ENCODE results near the gene DYNLT5.
"Not testable (repeated sequence)": the region's sequence is repeated elsewhere in the genome, so short reads cannot be mapped to it uniquely, and the experiment has no call there.

DYNLT5 gene

GRCh38 chr1:66752000-66752592 lies at the start of gene DYNLT5:
TSS of gene DYNLT5 (plus strand) at chr1:66752459. CDS start at chr1:66754659, 2,200 bp downstream.
- peak; percentile 65 for DNase-seq (ENCODE audit: low spot score)

GRCh38 chr1:66704177-66704875 lies 47.9 kb upstream of the DYNLT5 start:
- no peak for DNase-seq (ENCODE audit: low spot score)

DNA sequence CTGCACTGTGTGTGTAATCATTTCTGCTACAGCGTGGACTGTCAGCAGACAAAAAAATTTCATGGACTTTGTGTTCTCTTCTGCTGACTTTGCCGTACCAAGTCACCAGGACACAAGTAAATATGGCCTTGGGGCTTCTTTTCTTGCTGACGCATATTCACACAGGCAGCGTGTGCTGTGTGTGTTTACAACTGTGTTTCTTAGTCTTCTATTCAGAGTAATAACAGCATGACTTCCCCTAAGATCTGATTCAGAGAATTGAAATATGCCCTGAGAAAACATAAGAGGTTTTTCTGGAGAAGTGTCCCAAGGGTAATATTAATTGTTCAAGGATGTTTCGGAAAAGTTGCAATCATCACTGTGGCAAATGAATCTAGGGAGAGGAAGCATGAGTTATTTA lies 47.1 kb upstream of the DYNLT5 start:
- no peak for DNase-seq (ENCODE audit: low spot score)

- no peak for DNase-seq (ENCODE audit: low spot score)
Observed at GRCh38 chr1:66711420-66711819, 40.8 kb upstream of the DYNLT5 start.

DNA sequence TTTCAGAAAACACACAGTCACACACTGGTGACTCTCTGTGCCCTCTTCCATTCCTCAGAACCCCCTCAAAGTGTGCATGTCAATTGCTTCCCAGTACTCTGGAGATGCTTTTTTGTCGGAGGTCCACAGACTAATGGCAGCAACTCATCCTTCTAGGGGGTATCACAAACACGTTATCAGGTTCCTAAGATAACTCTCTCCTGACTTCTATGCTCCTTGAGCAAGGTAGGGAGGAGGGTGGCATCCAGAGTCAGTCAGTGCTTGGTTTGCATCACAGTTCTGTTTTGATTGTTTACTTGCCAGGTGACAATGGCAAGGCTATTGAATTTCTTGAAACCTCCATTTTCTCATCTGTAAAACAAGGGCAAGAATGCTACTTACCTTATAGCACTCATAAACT lies 39.4 kb upstream of the DYNLT5 start:
- no peak for DNase-seq (ENCODE audit: low spot score)

DNA sequence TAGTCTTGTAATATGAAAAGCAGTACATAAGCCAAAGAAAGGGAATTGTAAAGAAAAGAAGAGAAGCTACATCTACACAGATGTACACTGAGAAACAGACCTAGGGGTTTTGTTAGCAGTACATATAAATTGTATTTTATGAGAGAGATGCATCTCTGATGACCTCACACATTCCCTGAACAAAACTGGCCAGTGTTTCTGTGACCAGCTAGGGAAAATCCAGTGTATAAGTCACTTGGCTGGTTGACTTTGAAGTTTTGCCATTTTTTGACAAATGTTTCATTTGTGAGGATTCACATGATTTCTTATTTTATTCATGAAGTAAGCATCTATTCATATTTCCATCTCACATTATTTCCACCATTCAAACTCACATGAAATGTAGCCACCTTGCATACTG lies 28.3 kb upstream of the DYNLT5 start:
- DNase-seq (ENCODE audit: low spot score): no peak

DNA sequence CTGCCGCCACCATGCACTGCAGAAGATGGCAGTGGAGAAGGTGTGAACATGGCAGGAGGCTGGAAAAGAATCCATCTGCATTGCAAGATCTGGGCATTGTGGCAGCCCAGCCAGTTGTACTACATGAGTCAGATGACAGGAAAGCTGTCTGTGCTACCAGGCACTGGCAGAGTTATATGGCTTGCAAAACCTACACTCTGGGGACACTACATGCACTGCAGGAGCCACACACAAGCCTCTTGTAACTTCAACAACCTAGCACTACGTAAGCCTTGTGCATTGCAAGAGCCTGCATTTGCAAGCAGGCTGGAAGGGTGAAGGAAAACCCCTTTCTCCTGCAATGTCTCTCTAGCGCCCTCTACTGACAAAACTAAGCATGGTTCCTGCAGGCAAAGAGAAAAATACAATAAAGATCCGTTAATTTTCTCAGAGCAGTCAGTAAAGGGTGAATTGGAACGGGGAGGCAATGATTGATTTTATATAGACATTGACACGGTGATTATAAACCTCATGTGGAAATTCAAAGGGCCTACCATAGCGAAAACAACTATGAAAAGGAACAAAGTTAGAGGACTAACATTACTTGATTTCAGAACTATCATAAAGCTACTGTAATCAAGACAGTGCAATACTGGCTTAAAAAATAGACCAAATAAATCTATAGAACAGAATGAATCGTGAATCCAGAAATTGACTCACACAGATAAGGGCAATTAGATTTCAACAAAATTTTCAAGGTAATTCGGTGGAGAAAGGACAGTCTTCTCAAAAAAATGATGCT lies 26.2 kb upstream of the DYNLT5 start:
- DNase-seq (ENCODE audit: low spot score): peak; percentile 56

DNA sequence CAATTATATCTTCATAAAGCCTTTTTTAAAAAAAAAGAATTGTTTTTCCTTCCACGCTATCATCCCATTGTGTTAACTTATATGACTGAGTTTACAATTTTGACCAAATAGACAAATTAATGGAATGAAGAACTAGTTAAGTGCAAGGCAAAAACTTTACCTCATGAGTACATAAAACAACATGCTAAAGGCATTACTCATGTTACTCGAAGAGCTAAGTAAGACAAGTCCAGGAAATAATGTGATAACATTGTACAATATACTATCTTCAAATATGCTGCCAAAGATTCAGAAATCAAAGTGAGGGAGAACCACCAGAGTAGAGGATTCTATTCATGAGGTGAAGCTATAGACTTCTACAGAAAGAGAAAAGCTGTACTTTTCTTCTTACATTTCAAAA lies 24.2 kb upstream of the DYNLT5 start:
- no peak for DNase-seq (ENCODE audit: low spot score)

- not testable (repeated sequence) for DNase-seq (ENCODE audit: low spot score)
Observed at GRCh38 chr1:66728716-66729115, 23.5 kb upstream of the DYNLT5 start.

DNA sequence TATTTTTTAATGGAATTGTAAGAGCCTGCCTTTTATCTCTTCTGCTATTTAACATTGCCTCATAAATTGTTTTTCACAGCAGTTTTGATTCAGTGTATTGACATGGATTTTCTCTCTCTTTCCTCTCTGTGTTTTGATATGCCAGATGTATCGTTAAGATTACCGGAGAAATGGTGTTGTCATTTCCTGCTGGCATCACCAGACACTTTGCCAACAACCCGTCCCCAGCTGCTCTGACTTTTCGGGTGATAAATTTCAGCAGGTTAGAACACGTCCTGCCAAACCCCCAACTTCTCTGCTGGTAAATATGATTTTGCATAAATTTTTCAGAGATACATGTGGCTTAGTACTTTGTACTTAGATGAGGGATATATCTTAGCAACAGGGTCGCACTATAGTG lies 23.1 kb upstream of the DYNLT5 start:
- no peak for DNase-seq (ENCODE audit: low spot score)

DNA sequence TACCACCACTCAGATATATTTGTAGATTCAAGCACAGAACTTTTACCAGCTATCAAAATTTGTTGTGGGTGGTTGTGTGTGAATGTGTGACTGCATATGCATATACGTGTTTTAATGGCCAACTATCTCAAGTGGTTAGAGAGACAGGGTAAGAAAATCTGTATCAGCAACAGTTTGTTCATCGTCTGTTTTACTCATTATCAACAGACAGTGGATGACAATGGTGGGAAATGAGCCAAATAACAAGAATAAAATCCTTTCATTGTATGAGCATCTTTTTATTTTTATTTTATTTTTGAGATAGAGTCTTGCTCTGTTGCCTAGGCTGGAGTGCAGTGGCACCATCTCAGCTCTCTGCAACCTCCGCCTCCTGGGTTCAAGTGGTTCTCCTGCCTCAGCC lies 22.7 kb upstream of the DYNLT5 start:
- no peak for DNase-seq (ENCODE audit: low spot score)

- DNase-seq (ENCODE audit: low spot score): no peak
Observed at GRCh38 chr1:66730462-66730861, 21.8 kb upstream of the DYNLT5 start.

DNA sequence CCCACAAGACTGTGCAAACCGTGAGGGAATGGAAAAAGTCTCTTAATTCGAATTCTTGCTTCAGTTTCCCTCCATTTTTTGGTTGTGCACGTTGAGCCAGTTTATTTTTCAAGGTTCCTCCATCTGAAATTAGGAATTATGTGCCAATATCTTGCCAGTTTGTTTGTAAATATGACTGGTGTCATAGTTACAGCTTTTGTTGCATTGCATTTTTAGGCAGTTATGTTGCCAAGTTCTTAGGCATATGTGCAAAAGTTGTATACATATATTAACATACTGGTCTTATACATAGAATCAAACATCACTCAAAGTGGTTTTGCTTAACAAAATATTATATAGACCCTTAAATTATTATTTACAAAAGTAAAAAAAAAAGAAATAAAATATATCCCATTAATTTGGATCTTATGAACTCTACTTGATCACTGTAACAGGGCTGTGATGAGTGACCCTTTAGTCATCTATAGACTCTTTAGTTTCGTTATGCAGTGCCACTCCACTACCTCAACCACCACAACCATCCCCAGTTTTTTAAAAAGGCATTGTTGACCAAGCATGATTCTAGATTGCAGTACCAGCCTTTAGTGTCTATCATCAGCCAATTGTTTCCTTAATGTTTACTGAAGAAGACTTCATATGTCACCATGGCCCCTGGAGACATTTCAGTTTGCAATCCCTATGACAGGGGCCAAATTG lies 20.9 kb upstream of the DYNLT5 start:
- DNase-seq (ENCODE audit: low spot score): no peak

DNA sequence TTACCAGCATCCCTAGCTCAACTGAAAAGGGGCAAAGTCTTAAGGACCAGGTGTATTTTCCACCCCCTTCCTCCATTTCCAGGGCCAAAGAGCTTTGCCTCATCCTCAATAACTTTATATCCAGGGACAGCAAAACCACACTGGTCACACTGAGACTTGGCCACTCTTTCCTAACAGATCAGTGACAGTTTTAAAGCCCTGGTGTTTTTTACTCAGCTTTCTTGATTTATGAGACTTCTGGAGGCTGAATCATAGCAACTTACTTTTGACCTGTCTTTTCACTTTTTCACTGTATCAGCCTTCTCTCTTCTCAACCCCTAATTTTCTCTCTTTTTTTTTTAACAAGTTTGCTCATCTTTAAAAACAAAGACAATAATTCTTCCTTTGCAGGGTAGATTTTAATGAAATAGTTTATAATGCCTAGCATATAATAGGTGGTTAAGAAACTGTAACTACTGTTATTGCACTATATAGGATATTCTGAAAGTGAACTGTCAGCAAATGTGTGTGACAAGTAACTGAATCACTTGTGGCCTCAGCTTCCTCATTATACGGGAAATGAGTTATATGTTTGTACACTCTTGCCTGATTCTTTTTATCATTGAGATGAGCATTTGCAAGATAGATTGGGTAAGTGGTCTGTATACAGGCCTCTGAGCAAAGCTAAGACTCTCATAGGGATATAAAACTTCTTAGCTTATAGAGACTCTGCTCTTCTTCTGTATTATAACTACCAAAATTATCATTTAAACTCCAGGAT lies 19.7 kb upstream of the DYNLT5 start:
- DNase-seq (ENCODE audit: low spot score): no peak

DNA sequence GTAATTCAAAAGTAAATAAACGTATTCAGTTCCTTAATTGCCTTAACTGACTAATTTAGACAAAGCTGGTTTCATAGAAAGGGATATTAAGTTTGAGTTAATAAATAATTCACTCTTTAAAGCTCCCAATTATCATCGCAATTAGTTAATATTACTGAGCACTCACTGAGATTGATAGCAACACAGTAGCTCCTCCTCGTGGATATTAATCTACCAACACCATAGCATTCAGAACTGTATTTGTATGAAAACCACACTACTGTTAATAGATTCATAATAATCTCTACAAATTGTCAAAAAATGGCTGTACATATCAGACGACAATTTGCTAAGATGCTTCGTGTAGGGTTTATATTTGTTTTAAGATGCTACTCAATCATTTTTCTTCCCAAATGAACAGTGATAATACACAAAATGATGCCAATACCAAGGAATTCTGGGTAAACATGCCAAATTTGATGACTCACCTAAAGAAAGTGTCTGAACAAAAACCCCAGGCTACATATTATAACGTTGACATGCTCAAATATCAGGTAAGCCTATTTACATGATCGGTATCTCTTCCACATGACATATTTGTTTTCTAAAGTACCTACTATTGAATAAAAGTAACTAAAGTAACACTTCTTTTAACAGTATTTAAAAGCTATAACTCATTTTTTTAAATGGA lies 18.8 kb upstream of the DYNLT5 start:
- DNase-seq (ENCODE audit: low spot score): no peak

DNA sequence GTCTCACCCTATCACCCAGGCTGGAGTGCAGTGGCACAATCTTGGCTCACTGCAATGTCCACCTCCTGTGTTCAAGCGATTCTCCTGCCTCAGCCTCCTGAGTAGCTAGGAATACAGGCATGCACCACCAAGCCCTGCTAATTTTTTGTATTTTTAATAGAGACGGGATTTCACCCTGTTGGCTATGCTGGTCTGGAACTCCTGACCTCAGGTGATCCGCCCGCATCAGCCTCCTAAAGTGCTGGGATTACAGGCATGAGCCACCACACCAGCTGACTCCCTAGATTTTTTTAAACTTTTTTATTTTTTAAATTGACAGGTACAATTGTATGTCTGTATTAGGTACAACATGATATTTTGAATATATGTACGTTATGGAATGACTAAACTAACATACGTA lies 17.7 kb upstream of the DYNLT5 start:
- DNase-seq (ENCODE audit: low spot score): not testable (repeated sequence)

DNA sequence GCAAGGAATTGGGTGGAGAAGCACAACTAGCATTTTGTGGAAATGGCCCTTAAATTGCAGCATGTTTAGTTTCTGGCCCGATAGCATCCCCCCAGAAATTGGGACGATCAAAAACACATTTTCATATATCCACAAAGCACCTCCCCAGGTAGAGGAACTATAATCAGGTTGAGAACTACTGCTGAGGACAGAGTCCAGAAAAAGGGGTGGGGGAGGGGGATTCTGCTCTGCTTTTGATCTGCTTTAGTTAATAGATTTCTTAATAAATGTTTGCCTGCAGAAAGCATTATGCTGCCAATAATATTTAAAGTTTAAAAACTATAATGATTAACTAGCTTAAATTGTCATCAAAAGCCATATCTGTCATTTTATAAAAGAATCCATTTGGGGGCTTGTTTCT lies 14.4 kb upstream of the DYNLT5 start:
- DNase-seq (ENCODE audit: low spot score): no peak

GRCh38 chr1:66739401-66740157 lies 12.7 kb upstream of the DYNLT5 start:
- no peak for DNase-seq (ENCODE audit: low spot score)

- DNase-seq (ENCODE audit: low spot score): no peak
Observed at GRCh38 chr1:66745451-66745850, 6.8 kb upstream of the DYNLT5 start.

GRCh38 chr1:66747501-66747900 lies 4.8 kb upstream of the DYNLT5 start:
- no peak for DNase-seq (ENCODE audit: low spot score)

GRCh38 chr1:66750577-66750976 lies 1.7 kb upstream of the DYNLT5 start:
- no peak for DNase-seq (ENCODE audit: low spot score)
